ENCODE measurements around the gene NOPCHAP1.
"Not testable (repeated sequence)": the region's sequence is repeated elsewhere in the genome, so short reads cannot be mapped to it uniquely, and the experiment has no call there.

Gene NOPCHAP1, protein sequence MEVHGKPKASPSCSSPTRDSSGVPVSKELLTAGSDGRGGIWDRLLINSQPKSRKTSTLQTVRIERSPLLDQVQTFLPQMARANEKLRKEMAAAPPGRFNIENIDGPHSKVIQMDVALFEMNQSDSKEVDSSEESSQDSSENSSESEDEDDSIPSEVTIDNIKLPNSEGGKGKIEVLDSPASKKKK

DNA sequence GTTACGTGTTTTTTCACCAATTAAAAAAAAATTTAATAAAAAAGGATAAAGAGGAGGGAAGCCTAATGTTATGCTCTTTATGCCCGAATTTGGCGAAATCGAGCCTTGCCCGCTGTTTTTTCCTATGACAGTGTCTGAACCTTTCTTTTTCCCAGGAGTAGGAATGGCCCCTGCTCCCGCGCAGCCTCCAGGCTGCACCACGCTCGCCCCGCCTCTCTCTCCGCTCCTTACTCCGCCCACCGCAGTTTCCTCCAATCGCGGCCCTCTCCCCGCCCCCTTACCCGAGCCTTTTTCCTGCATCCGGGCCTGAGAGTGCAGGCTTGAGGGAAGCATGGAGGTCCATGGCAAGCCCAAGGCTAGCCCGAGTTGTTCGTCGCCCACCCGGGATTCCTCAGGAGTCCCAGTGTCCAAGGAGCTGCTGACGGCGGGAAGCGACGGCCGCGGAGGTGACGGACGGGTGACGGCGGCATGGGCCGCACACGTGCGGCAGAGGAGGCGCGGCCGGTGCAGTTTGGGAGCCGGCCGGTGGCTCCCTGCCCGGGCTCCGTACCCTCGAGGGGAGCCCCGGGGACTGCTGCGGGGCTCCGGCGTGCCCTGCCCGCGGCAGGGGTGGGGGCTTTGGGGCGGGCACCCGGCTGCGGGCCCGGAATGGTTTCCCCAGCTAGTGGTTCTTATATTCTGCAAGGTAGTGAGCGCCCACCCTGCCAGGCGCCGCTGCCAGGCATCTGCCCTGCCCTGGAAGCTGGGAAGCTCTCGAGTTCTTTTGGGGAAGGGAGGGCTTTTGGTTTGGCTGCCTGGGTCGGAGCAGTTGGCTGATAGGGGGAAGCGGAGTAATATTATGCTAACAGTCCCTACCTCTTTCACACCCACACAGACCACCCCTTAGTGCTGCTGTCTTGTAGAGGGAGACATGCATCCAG, at the start of gene NOPCHAP1:
NOPCHAP1 (plus strand) TSS at position 295 of the 920 bp plus-strand sequence; CDS start at position 332, 37 bp downstream.
- peak; percentile 85 for DNase-seq (ENCODE audit: low read depth)

DNA sequence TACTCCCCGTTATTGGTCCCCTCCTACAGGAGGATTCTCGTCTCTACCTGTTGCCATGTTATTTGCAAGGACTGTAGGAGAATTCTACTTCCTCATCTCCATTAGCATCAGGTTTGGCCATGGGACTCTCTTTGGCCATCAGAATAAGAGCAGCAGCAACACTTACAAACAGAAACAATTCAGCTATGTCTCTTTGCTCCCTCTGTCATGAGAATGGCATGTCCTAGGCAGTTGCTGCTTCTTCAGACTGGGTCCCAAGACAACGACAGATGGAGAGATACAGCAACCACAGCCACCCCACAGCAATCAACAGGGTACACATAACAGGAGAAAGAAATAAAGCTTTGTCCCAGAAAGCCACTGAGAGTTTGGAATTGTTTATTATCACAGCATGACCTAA, 47.7 kb upstream of the NOPCHAP1 start:
- DNase-seq (ENCODE audit: low read depth): no peak

DNA sequence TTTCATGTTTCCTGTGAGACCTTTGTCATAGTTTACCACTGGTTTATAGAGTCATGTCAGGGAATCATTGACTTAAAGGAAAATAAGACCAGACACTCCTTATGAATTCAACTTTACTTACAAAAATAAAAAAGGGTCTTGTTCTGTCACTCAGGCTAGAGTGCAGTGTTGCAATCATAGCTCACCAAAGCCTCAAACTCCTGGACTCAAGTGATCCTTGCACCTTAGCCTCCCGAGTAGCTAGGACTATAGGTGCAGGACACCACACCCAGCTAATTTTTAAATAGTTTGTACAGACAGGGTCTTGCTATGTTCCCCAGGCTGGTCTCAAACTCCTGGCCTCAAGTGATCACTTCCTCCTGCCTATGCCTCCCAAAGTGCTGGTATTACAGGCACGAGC, 47.0 kb upstream of the NOPCHAP1 start:
- no peak for DNase-seq (ENCODE audit: low read depth)

- DNase-seq (ENCODE audit: low read depth): no peak
These were observed 44.7 kb upstream of the NOPCHAP1 start for GRCh38 chr12:104941454-104941853.

GRCh38 chr12:104942075-104942474, 44.0 kb upstream of the NOPCHAP1 start:
- DNase-seq (ENCODE audit: low read depth): no peak

GRCh38 chr12:104943401-104943800, 42.7 kb upstream of the NOPCHAP1 start:
- DNase-seq (ENCODE audit: low read depth): not testable (repeated sequence)

GRCh38 chr12:104944252-104944651, 41.9 kb upstream of the NOPCHAP1 start:
- no peak for DNase-seq (ENCODE audit: low read depth)

DNA sequence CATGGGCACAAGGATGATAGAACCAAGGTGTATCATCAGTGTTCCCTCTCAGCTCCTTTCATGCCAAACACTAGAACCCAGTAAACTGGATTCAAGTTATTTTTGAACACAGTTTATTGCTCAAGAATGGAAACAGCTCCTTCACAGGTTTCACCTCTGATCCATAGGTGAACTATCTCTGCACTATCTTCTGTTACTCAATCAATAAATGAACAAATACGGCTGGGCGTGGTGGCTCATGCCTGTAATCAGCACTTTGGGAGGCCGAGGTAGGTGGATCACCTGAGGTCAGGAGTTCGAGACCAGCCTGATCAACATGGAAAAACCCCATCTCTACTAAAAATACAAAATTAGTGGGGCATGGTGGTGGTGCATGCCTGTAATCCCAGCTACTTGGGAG, 37.4 kb upstream of the NOPCHAP1 start:
- not testable (repeated sequence) for DNase-seq (ENCODE audit: low read depth)

- DNase-seq (ENCODE audit: low read depth): no peak
These were observed 34.2 kb upstream of the NOPCHAP1 start for GRCh38 chr12:104951759-104952509.

DNA sequence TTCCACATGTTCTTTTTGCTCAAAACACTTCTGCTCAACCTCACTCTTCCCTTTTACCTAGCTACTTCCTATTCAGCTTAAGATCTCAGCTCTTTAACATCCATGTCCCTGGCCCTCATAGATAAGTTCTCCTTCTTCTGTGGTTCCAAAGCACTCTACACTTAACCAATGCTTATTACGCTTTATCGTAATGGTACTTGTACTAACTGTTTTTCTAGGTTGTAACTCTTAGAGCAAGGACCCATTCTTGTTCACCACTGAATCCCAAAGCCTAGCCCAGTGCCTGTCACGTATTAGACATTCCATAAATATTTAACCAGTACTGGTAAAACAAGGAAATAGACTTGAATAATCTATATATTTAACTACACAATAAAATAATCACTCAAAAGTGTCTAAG, 33.3 kb upstream of the NOPCHAP1 start:
- no peak for DNase-seq (ENCODE audit: low read depth)

DNA sequence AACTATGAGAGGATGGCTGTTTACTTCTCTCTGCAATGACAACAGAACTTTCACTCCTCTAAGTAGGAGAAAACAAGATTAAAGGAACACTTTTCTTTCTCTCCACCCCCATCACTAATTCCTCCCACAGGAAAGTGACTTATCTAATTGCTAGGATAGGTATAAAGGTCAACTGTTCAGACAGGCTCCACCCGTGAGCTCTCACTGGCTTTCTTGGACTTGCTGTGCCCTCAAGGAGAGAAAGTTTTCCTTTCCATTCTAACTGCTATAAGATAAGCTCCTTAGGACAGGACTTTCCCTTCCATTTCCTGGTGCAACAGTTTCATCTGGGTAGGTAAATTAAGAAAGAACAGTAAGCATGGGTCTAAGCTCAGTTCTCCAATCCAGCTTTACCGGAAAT, 32.8 kb upstream of the NOPCHAP1 start:
- no peak for DNase-seq (ENCODE audit: low read depth)

DNA sequence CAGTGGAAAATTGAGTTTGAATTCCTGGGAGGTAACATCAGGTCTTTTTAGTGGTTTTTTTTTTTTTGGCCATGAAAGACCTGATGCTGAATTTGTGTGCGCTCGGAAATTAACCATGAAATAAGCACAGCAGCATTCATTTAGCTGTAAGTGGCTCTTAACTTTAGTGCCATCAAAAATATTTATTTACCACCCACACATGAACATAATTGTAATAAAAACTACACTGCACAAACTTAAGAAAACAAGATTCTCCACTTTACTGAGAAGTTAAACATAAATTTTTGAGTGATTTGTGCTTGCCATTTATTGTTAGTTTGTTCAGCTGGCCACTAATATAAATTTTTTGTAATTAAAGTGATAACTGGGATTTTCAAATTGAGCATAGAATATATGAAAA, 30.4 kb upstream of the NOPCHAP1 start:
- no peak for DNase-seq (ENCODE audit: low read depth)

GRCh38 chr12:104956870-104957718, 29.0 kb upstream of the NOPCHAP1 start:
- no peak for DNase-seq (ENCODE audit: low read depth)

DNA sequence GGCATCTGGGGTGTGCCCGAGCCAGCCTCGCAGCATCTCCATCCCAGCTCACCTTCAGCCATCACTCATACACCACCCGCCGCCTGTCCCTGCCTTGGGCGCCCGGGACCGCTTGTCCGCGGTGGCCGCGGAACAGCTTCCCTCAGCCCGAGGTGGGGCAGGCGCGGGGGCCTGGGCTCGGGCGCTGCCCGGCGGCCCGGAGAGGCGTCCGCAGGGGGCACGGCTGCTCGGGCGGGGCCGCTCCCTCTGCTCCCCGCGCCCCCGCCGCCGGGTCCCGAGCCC, 28.5 kb upstream of the NOPCHAP1 start:
- DNase-seq (ENCODE audit: low read depth): peak; percentile 3

DNA sequence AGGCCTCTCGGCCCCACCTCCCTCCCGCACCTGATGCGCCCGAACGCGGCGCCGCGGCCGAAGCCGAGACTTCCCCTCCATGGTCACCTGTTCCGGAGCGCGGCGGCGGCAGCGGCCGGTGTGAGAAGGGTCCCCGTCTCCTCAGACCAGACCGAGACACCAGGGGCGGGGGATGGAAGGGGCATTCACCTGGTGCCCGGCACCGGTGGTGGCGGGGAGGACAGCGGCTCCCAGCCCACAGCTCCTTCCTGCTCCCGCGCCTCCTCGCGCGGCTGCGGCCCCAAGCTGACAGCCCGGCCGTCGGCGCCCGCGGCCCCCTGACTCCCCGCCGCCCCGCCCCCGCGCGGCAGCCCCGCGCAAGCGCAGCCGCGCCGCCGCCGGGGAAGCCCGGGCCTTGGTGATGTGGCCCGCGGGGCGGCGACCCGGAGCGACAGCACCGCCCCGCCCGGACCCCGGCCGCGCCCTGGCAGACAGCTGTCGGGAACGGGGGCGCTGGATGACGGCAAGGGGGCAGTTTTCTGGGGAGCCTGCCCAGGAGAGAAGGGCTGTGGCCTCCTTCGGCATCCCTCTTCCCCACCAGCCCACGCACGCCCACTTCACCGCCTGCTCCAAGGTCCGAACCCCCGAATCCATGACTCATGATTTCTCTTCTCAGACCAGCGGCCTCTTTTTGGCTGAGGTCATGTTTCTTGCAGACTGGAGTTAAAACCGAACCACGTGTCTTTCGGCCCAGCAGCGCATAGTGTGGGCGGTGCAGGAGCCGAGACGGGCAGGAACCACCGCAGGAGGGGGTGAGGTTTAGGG, 27.9 kb upstream of the NOPCHAP1 start, which contains the start of gene SLC41A2:
SLC41A2 (minus strand) TSS at position 290 of the 804 bp plus-strand sequence. CDS start 29,763 bp downstream, outside the sequence.
- DNase-seq (ENCODE audit: low read depth): peak; percentile 65

GRCh38 chr12:104958805-104959334, 27.2 kb upstream of the NOPCHAP1 start:
- no peak for DNase-seq (ENCODE audit: low read depth)

GRCh38 chr12:104959335-104959841, 26.7 kb upstream of the NOPCHAP1 start:
- no peak for DNase-seq (ENCODE audit: low read depth)

DNA sequence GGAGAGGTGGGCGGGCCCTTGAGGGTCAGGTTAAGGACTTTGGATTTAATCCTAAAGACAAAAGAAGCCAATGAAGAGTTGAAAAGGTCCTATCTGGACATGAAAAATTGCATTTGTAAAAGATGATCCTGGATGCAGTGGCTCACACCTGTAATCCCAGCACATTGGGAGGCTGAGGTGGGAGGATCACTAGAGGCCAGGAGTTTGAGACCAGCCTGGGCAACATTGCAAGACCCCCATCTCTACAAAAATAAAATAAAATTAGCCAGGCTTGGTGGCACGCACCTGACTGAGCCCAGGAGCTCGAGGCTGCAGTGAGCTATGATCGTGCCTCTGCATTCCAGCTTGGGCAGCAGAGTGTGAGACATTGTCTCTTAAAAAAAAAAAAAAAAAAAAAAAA, 25.7 kb upstream of the NOPCHAP1 start:
- no peak for DNase-seq (ENCODE audit: low read depth)

DNA sequence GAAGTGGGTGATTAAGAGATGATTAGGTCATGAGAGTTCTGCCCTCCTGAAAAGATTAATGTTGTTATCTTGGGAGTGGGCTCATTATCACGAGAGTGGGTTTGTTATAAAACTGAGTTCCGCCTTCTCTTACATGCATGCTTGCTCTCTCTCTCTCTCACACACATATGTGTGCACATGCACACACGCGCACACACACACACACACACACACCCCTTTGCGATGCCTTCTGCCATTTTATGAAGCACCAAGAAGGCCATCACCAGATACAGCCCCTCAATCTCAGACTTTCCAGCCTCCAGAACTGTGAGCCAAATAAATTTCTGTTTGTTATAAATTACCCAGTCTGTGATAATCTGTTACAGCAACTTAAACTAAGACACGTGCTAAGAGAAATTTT, 22.4 kb upstream of the NOPCHAP1 start:
- no peak for DNase-seq (ENCODE audit: low read depth)

GRCh38 chr12:104964167-104964855, 21.8 kb upstream of the NOPCHAP1 start:
- DNase-seq (ENCODE audit: low read depth): no peak

All from activated T-cell treated with anti-CD3 and anti-CD28 coated beads for 24 hours (primary cell).